B cell (primary cell): Measurements from ENCODE around the gene OST4. TPM values are rescaled to one million over a fixed set of nuclear protein-coding genes. Genes with fewer than 3 reads are reported as not detected.

Experiments
- ATAC-seq: fragments of 200-7000 bp; cut with Tn5 transposase; one replicate; pipeline ENCODE4 v1.10.0; 2021; ENCODE audit warnings: low read depth, mild to moderate bottlenecking, moderate number of reproducible peaks, moderate library complexity
- CTCF ChIA-PET: fragments of 350-600 bp; sonication (Branson Sonifier 250); formaldehyde crosslinking; loops from one replicate; lab custom pipeline; 2021; ENCODE audit warnings: antibody characterized with exemption, inconsistent platforms; lab: Charles Lee
- POLR2A ChIA-PET: fragments of 350-600 bp; sonication (Branson Sonifier 250); formaldehyde crosslinking; loops from one replicate; lab custom pipeline; 2021; ENCODE audit warnings: antibody characterized with exemption; lab: Charles Lee
- DNase-seq: peaks from one replicate; pipeline ENCODE4 v3.0.0; 2013
- H2AFZ ChIP-seq: 2 replicates; pipeline ENCODE4 v1.6.1; 2012; ENCODE audit warnings: mild to moderate bottlenecking, low read depth, low read length; ENCODE audit not compliant: insufficient read depth, poor library complexity, severe bottlenecking
- H3K27ac ChIP-seq, 2 donors: 1 replicate in 1 of 2; 2 replicates in 1 of 2; pipeline ENCODE4 v1.5.1; 2012 to 2013; ENCODE audit warnings: low read length in 2 of 2, mild to moderate bottlenecking in 2 of 2, moderate library complexity in 1 of 2
- H3K27me3 ChIP-seq, 4 experiments: fragments of 200-600 bp in 1 of 4; sonication (generic) in 1 of 4; replicated peaks in 1 of 4; 1 replicate in 2 of 4; 2 replicates in 2 of 4; pipeline versions ENCODE4 v1.6.1 to v1.7.0; 2013 to 2016; ENCODE audit warnings: low read length in 3 of 4, mild to moderate bottlenecking in 2 of 4, mixed read lengths in 1 of 4, moderate library complexity in 1 of 4; ENCODE audit not compliant: insufficient read depth in 4 of 4, control insufficient read depth in 3 of 4; ENCODE audit errors: control extremely low read depth in 1 of 4
- H3K36me3 ChIP-seq, 2 experiments: replicated peaks in 1 of 2; 1 replicate in 1 of 2; 2 replicates in 1 of 2; pipeline versions ENCODE4 v1.6.1 to v1.7.1; 2013; ENCODE audit warnings: low read length in 1 of 2; ENCODE audit not compliant: insufficient read depth in 2 of 2, control insufficient read depth in 1 of 2; ENCODE audit errors: control extremely low read depth in 1 of 2, extremely low read depth in 1 of 2
- H3K4me1 ChIP-seq, 2 donors: fragments of 200-600 bp in 1 of 2; sonication (generic) in 1 of 2; 1 replicate in 1 of 2; 2 replicates in 1 of 2; pipeline versions ENCODE4 v1.5.1 to v1.6.1; 2013 to 2017; ENCODE audit warnings: low read length in 2 of 2; ENCODE audit not compliant: control insufficient read depth in 2 of 2, insufficient read depth in 2 of 2
- H3K4me2 ChIP-seq: replicated peaks from 2 replicates; pipeline ENCODE3; 2012; ENCODE audit warnings: mild to moderate bottlenecking, low read depth, low read length; ENCODE audit not compliant: poor library complexity, severe bottlenecking
- H3K4me3 ChIP-seq, 5 experiments: fragments of 200-600 bp in 1 of 5; sonication (generic) in 1 of 5; 1 replicate in 3 of 5; 2 replicates in 2 of 5; pipeline versions ENCODE4 v1.5.1 to v1.7.0; 2011 to 2016; ENCODE audit warnings: low read length in 4 of 5, mild to moderate bottlenecking in 4 of 5, low read depth in 2 of 5, control low read depth in 1 of 5, moderate library complexity in 1 of 5; ENCODE audit not compliant: insufficient read depth in 1 of 5; ENCODE audit errors: control extremely low read depth in 1 of 5, extremely low read depth in 1 of 5
- H3K79me2 ChIP-seq: fragments of 200-600 bp; sonication (generic); one replicate; pipeline ENCODE4 v1.6.0; 2016; ENCODE audit warnings: low read length; ENCODE audit not compliant: control insufficient read depth, insufficient read depth
- H3K9ac ChIP-seq: fragments of 200-600 bp; sonication (generic); 2 replicates; pipeline ENCODE4 v1.6.1; 2017; ENCODE audit warnings: mild to moderate bottlenecking, low read length, moderate library complexity
- H3K9me3 ChIP-seq, 3 donors: one replicate each; pipeline versions ENCODE4 v1.6.1 to v1.7.1; 2013; ENCODE audit warnings: low read length in 2 of 3; ENCODE audit not compliant: control insufficient read depth in 2 of 3, insufficient read depth in 1 of 3; ENCODE audit errors: control extremely low read depth in 1 of 3
- H4K20me1 ChIP-seq: 2 replicates; pipeline ENCODE4 v1.6.0; 2012; ENCODE audit warnings: mild to moderate bottlenecking, low read length; ENCODE audit not compliant: insufficient read depth, control insufficient read depth, poor library complexity, severe bottlenecking
- H3K27ac Mint-ChIP-seq: one replicate; pipeline ENCODE4 v1.8.0; 2021; ENCODE audit warnings: mixed read lengths
- H3K27me3 Mint-ChIP-seq: one replicate; pipeline ENCODE4 v1.8.0; 2021; ENCODE audit warnings: mixed read lengths
- H3K4me1 Mint-ChIP-seq: one replicate; pipeline ENCODE4 v1.8.0; 2021; ENCODE audit warnings: mixed read lengths
- H3K4me3 Mint-ChIP-seq: one replicate; pipeline ENCODE4 v1.8.0; 2021; ENCODE audit warnings: mixed read lengths
- H3K9me3 Mint-ChIP-seq: one replicate; pipeline ENCODE4 v1.8.0; 2022; ENCODE audit warnings: mixed read lengths; ENCODE audit not compliant: insufficient read depth
- CTCF ChIP-seq: fragments of 200-600 bp; IDR thresholded peaks from one replicate; pipeline ENCODE4 v1.8.0; 2022; ENCODE audit warnings: antibody characterized with exemption, mild to moderate bottlenecking
- EZH2 ChIP-seq: IDR thresholded peaks from 2 replicates; pipeline ENCODE4 v1.6.1; 2012; ENCODE audit warnings: borderline replicate concordance, low read depth, mild to moderate bottlenecking, moderate library complexity, low read length; ENCODE audit not compliant: insufficient read depth, poor library complexity, severe bottlenecking
- WGBS: methylation state at CpG from one replicate; pipeline ENCODE4 v1.1.5; 2013; ENCODE audit warnings: missing lambda C conversion rate; ENCODE audit not compliant: insufficient coverage; 5-methylcytosine and 5-hydroxymethylcytosine counted together
- intact Hi-C: fragments of 100-400 bp; cut with micrococcal nuclease; formaldehyde crosslinking; loops from one replicate; pipeline ENCODE4 v1.10.0; 2022
- polyA plus RNA-seq: library from polyadenylated mRNA; depleted of rRNA; stranded (reverse); fragments of >200 nt; gene quantifications from 2 replicates; pipeline ENCODE4 v1.2.3, GENCODE V29; 2012
- total RNA-seq, 2 donors: library from RNA; stranded (reverse); fragments of 120-200 nt in 1 of 2; gene quantifications; 1 replicate in 1 of 2; 2 replicates in 1 of 2; pipeline versions ENCODE4 v1.2.3 to v1.2.4, GENCODE V29; 2013 to 2022

The OST4 gene
- total and polyA plus RNA-seq, 2 donors (not counting 1 experiment from before 2014, with no cell fraction given): 195 to 257 TPM

GRCh38 chr2:27078267-27079194, 7.1 kb upstream of the OST4 start, which contains the start of gene EMILIN1:
TSS of gene EMILIN1 (plus strand) at chr2:27078615. CDS start at chr2:27079066, 451 bp downstream.
- peaks cover 41% of the 10 kb centered on the region for H3K4me1 Mint-ChIP-seq
- H3K9ac ChIP-seq: no peak within 1 kb of the TSS
- no peak within 1 kb of the TSS for H3K4me3 Mint-ChIP-seq

More at GRCh38 chr2:27078267-27079194, 7.1 kb upstream of the OST4 start, which contains the start of gene EMILIN1:
- POLR2A ChIA-PET: interaction anchor here (0.6 kb wide), 1 partner anchor 28 kb away, joined by 3 read pairs; no protein-coding TSS in a partner anchor
- CTCF ChIA-PET: no interaction called here
- H3K27ac Mint-ChIP-seq: peak within 1 kb of the TSS; percentile 29
- DNase-seq (no peak), ATAC-seq (no peak)
- H3K4me3 ChIP-seq: no peak within 1 kb of the TSS
- no peaks in the 10 kb centered on the region for H3K9me3 Mint-ChIP-seq
- H4K20me1 ChIP-seq: no peaks in the 10 kb centered on the region
- H3K9me3 ChIP-seq: no peaks in the 10 kb centered on the region
- H3K4me2 ChIP-seq: no peak within 1 kb of the TSS
- peaks cover 27 to 37% of the 10 kb centered on the region in 2 donors for H3K4me1 ChIP-seq
- peaks cover 0 to 11% (median 4%) of the 10 kb centered on the region in 4 experiments for H3K27me3 ChIP-seq
- no peaks in the 10 kb centered on the region for H3K79me2 ChIP-seq
- peak within 1 kb of the TSS; percentile 12 for H2AFZ ChIP-seq
- 47% methylated on average over 34 of the region's 41 CpGs for WGBS
- H3K36me3 ChIP-seq: no peaks in the 10 kb centered on the region
- H3K27ac ChIP-seq: no peak within 1 kb of the TSS
- TF ChIP-seq CTCF (no peak), EZH2 (no peak)
- intact Hi-C loops: no loop called here
- no peaks in the 10 kb centered on the region for H3K27me3 Mint-ChIP-seq
